GM18505 (cell line): ENCODE measurements around the gene KCNJ12.
"Not testable (repeated sequence)": the region's sequence is repeated elsewhere in the genome, so short reads cannot be mapped to it uniquely, and the experiment has no call there.

Experiments
- ATAC-seq: cut with Tn5 transposase; IDR thresholded peaks from one replicate; pipeline ENCODE4 v1.9.1; 2021; ENCODE audit not compliant: unreplicated experiment
- POLR2A ChIP-seq: IDR thresholded peaks from 4 replicates; pipeline ENCODE4 v1.6.1; 2011; ENCODE audit warnings: borderline replicate concordance; ENCODE audit not compliant: insufficient read depth, insufficient read length; ENCODE audit errors: extremely low read depth

Gene KCNJ12

DNA sequence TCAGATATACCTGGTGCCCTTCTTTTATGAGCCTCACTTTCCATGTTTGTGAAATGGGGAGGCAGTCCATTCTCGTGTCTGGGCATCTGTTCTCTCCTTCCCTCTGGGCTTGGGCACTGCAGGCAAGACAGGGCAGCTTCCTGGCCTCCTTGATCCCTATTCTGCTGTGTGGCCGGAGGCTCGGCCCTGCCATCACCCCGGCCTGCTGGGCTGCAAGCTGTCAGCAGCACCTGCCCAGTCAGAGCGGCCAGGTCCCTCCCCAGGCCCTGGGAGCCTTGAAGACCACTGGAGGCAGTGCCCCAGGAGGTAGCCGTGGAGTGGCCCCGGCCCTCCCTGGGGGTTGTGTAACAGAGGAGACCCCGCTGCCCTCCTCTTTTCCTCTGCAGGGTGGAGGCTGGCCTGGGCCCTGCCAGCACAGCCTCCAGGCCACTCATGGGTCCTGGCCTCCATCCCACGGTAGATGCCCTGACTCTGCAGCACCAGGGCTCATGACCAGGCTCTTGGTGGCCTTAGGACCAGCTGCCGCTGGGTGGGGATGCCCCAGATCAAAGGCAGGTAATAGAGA, 9.2 kb downstream of the KCNJ12 start:
- no peak for TF ChIP-seq POLR2A
- ATAC-seq: no peak

DNA sequence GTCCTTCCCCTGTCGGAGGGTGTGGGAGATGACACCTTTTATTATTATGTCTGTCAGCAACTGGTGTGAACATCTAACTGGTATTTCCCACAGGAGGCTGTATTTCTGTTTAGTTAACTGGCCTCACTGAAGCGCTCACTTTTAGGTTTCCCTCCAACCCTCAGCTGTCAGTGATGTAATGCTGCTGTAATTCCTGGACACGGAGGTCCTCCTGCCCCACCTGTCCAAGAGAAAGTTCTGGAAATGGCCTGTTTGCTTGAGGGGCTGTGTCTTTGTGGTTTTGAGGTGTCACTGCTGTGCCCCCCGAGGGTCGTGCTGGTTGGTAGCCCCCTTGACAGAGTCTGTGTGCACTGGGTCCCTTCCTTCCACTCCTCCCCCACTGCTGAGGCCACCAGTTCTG, 11.5 kb downstream of the KCNJ12 start:
- no peak for TF ChIP-seq POLR2A
- no peak for ATAC-seq

DNA sequence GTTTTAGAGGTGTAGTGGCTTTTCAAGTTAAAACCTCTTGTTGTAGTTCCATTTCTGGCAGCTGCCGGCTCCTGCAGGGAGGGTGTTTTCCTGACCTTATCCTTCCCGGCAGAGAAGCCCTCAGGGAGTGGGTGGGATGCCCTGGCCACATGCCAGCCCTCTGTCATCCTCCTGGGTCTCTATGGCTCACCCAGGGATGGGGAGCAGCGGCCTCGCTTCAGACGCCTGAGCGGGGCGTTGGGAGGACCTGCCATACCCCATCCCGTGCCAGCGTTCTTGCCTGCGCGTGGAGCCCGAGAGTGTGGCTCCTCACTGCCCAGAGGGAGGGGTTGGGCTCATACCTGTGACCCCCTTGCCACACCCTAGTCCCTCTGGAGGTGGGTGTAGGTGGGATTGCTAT, 11.9 kb downstream of the KCNJ12 start:
- no peak for TF ChIP-seq POLR2A
- ATAC-seq: no peak

- no peak for TF ChIP-seq POLR2A
- no peak for ATAC-seq
Observed at GRCh38 chr17:21388944-21389343, 12.8 kb downstream of the KCNJ12 start.

DNA sequence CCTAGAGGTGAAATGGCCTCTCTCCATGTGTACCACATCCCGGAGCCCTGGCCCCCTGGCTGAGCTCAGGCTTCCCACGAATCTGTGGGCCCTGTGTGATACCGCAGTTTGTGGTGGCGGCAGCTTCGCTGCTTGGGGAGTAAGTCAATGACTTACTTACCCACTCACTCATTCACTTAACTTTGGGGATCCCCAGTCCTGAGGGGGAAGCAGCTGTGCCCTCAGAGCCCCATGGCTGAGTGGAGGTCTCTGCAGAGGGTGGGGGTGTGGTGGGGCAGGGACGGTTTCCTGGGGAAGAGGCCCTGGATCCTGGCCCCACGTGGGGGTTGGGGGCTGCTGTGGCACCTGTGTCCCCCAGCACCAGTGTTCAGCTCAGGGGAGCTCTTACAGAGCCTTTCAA, 13.2 kb downstream of the KCNJ12 start:
- TF ChIP-seq POLR2A: no peak
- no peak for ATAC-seq

DNA sequence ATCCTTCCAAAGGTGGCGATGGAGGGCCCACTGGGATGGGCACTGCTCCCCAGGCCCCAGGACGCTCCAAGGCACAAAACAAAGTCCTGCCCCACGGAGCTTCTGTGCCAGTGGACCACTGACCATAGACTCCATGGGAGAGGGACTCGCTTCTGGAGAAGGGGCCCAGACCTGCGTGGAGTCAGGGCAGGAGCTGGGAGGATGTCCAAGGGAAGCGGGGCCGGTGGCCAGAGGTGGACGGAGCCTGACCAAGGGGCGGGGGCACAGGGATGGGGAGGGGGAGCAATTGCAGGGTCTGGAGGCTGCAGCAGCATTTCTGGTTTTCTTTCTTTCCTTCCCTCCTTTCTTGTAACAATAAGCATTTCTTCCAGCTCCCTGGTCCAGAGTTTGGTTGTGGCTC, 14.1 kb downstream of the KCNJ12 start:
- no peak for ATAC-seq
- TF ChIP-seq POLR2A: no peak

- TF ChIP-seq POLR2A: no peak
- ATAC-seq: no peak
Observed at GRCh38 chr17:21392266-21392665, 16.1 kb downstream of the KCNJ12 start.

DNA sequence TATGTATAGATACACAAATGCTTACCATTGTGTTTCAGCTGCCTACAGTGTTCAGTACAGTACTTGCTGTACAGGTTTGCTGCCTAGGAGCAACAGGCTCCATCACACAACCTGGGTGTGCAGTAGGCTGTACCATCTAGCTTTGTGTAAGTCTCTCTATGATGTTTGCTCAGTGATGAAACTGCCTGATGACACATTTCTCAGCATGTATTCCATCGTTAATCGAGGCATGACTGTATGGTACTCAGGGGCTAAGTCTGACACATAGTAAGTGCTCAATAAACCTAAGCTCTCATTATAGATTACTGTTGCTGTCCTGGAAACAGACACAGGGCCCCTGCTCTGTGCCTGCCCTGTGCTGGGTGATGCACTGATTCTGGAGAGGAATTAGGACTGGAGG, 18.1 kb downstream of the KCNJ12 start:
- TF ChIP-seq POLR2A: no peak
- no peak for ATAC-seq

- no peak for TF ChIP-seq POLR2A
- ATAC-seq: no peak
Observed at GRCh38 chr17:21395764-21396163, 19.6 kb downstream of the KCNJ12 start.

- no peak for ATAC-seq
- no peak for TF ChIP-seq POLR2A
Observed at GRCh38 chr17:21396237-21396636, 20.1 kb downstream of the KCNJ12 start.

- ATAC-seq: no peak
- no peak for TF ChIP-seq POLR2A
Observed at GRCh38 chr17:21397341-21398190, 21.4 kb downstream of the KCNJ12 start.

- no peak for TF ChIP-seq POLR2A
- no peak for ATAC-seq
Observed at GRCh38 chr17:21399474-21400186, 23.5 kb downstream of the KCNJ12 start.

- ATAC-seq: not testable (repeated sequence)
Observed at GRCh38 chr17:21400187-21400569, 24.0 kb downstream of the KCNJ12 start.

DNA sequence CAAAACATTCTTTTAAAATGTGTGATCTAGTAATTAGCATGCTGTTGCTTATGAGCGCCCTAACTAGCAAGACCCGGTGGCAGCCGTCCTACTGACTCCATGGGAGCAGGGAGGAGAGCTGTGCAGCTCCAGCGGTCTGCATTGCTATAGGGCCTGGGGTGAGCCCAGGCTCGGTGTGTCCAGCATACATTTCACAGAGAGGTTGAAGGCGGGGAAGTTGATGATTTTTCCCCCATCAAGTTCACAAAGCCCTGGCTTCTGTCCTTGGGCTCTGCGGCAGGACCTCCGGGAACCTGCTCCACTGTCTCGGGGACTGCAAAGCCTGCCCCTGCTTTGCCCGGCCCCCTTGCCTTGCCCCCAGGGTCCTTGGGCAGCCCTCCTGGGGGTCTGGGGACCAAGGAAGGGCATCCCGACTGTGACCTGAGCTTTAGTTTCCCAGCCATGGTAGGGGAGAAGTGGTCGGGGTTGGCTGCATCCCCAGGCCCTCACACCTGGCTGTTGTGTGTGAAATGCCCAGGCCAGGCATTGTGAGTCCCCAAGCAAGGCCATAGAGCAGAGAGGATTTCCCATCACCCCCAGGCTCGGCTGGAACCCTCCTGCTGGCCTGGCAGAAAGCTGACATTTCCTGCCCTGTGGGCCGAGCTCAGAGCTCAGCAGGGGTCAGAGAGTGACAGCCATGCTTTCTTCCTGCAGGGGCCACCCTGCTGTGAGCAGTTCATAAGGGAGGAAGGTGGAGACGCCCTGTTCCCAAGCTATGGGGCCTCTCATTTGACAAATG, 24.8 kb downstream of the KCNJ12 start:
- no peak for ATAC-seq
- TF ChIP-seq POLR2A: no peak

DNA sequence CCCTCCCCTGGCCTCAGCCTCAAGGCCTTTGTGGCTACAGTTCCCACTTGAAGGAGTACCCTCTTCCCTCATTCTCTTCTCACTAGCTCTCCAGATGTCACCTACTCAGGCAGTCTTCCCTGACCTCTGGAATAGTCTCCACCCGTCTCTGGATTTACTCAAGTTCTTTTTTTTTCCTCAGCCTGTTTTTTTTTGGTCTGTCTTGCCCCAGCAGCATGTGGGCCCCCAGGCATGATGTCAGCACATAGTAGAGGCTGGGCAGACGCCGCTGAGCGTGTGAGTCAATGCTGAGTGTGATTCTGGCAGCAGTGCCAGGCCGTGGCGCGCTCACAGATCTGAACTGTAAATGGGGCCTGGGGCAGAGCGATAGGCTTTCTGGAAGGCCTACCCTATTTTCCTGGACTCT, 26.0 kb downstream of the KCNJ12 start:
- not testable (repeated sequence) for ATAC-seq

DNA sequence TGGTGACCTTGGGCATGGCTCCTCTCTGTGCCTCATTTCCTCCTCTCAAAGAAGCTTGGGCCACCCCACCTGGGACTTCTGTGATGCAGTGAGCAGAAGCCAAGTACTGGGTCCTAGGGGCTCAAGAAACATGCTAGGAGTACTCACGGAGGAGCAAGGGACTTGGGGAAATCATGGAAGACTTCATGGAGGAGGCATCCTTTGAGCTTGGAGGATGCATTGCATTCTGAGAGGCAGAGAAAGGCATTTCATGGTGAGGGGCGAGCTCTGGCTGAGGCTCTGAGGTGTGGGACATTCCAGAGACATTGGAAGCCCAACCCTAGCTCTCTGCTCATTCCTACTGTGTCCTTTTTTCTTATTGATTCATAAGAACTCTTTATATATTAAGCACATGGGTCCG, 26.8 kb downstream of the KCNJ12 start:
- not testable (repeated sequence) for ATAC-seq

- not testable (repeated sequence) for ATAC-seq
Observed at GRCh38 chr17:21404106-21404505, 27.9 kb downstream of the KCNJ12 start.

- not testable (repeated sequence) for ATAC-seq
Observed at GRCh38 chr17:21404539-21404938, 28.4 kb downstream of the KCNJ12 start.

GRCh38 chr17:21404956-21405731, 29.0 kb downstream of the KCNJ12 start:
- not testable (repeated sequence) for ATAC-seq

- not testable (repeated sequence) for ATAC-seq
Observed at GRCh38 chr17:21405904-21406400, 29.8 kb downstream of the KCNJ12 start.
